HepG2 (cell line): ENCODE measurements around the gene CHMP1A. TPM values are rescaled to one million over a fixed set of nuclear protein-coding genes. Genes with fewer than 3 reads are reported as not detected.

Experiments used
- DZIP1 ChIP-seq: sonication (generic); formaldehyde crosslinking; IDR thresholded peaks from 2 replicates; pipeline ENCODE4 v1.5.0; 2020; ENCODE audit warnings: mild to moderate bottlenecking, missing genetic modification reagents
- ETV6 ChIP-seq: sonication (generic); formaldehyde crosslinking; conservative IDR thresholded peaks from 2 replicates; pipeline ENCODE4 v1.4.0; 2020; ENCODE audit warnings: missing genetic modification reagents
- FOSL2 ChIP-seq: sonication (generic); formaldehyde crosslinking; IDR thresholded peaks from 2 replicates; pipeline ENCODE4 v1.4.0; 2020; ENCODE audit warnings: missing genetic modification reagents
- HNF4A ChIP-seq: sonication (generic); formaldehyde crosslinking; IDR thresholded peaks from 2 replicates; pipeline ENCODE4 v1.4.0; 2020; ENCODE audit warnings: missing genetic modification reagents
- HOXA9 ChIP-seq: sonication (generic); formaldehyde crosslinking; IDR thresholded peaks from 2 replicates; pipeline ENCODE4 v1.8.1; 2022; ENCODE audit warnings: missing genetic modification reagents, mild to moderate bottlenecking, moderate library complexity, borderline replicate concordance
- KLF15 ChIP-seq: sonication (generic); formaldehyde crosslinking; IDR thresholded peaks from 2 replicates; pipeline ENCODE4 v1.8.1; 2023; ENCODE audit warnings: borderline replicate concordance, mild to moderate bottlenecking, inconsistent platforms, missing genetic modification reagents, mixed read lengths
- PAF1 ChIP-seq: IDR thresholded peaks from 2 replicates; pipeline ENCODE4 v1.6.1; 2016; ENCODE audit warnings: missing genetic modification reagents, missing compliant biosample characterization
- RERE ChIP-seq: IDR thresholded peaks from 2 replicates; pipeline ENCODE4 v1.6.1; 2016; ENCODE audit warnings: low read depth, missing genetic modification reagents, missing compliant biosample characterization
- SMARCE1 ChIP-seq: fragments of 450-650 bp; IDR thresholded peaks from 2 replicates; pipeline ENCODE4 v1.6.1; 2017; ENCODE audit warnings: borderline replicate concordance
- SP5 ChIP-seq: IDR thresholded peaks from 2 replicates; pipeline ENCODE4 v1.6.1; 2016; ENCODE audit warnings: low read depth, borderline replicate concordance
- ZNF160 ChIP-seq: sonication (generic); formaldehyde crosslinking; IDR thresholded peaks from 2 replicates; pipeline ENCODE4 v1.8.0; 2022; ENCODE audit warnings: mild to moderate bottlenecking, inconsistent platforms, missing genetic modification reagents
- ZNF207 ChIP-seq: fragments of 450-650 bp; IDR thresholded peaks from 2 replicates; pipeline ENCODE4 v1.6.1; 2016; ENCODE audit warnings: antibody characterized with exemption, borderline replicate concordance
- ZNF281 ChIP-seq: sonication (generic); formaldehyde crosslinking; IDR thresholded peaks from 2 replicates; pipeline ENCODE4 v1.4.0; 2020; ENCODE audit warnings: missing genetic modification reagents, borderline replicate concordance
- ZNF33A ChIP-seq: sonication (generic); formaldehyde crosslinking; IDR thresholded peaks from 2 replicates; pipeline ENCODE4 v1.5.1; 2020; ENCODE audit warnings: missing genetic modification reagents, mild to moderate bottlenecking, moderate library complexity, borderline replicate concordance
- ZNF569 ChIP-seq: sonication (generic); formaldehyde crosslinking; IDR thresholded peaks from 2 replicates; pipeline ENCODE4 v1.5.0; 2020; ENCODE audit warnings: mild to moderate bottlenecking, missing genetic modification reagents, moderate library complexity, borderline replicate concordance
- ZNF746 ChIP-seq: sonication (generic); formaldehyde crosslinking; IDR thresholded peaks from 2 replicates; pipeline ENCODE4 v1.8.0; 2022; ENCODE audit warnings: mild to moderate bottlenecking, missing genetic modification reagents
- ZNF891 ChIP-seq: sonication (generic); formaldehyde crosslinking; IDR thresholded peaks from 2 replicates; pipeline ENCODE4 v1.5.0; 2020; ENCODE audit warnings: mild to moderate bottlenecking, missing genetic modification reagents
- polyA plus RNA-seq, 8 experiments: library from polyadenylated mRNA; depleted of rRNA in 3 of 8; stranded (reverse) in 7 of 8; unstranded in 1 of 8; fragments of >200 nt; fragmentation: Illumina TruSeq in 4 of 8; extraction: Trizol in 4 of 8; gene quantifications; 2 replicates each; pipeline versions ENCODE4 v1.2.1 to v1.2.3, GENCODE V29; 2011 to 2016; ENCODE audit warnings: low read depth in 4 of 8, missing spikeins in 1 of 8, mixed read lengths in 1 of 8; ENCODE audit not compliant: insufficient read depth in 1 of 8
- total RNA-seq, 5 experiments: library from RNA; depleted of rRNA; stranded (reverse); fragments of >200 nt; fragmentation: Illumina TruSeq; extraction: Trizol; gene quantifications; 2 replicates each; pipeline ENCODE4 v1.2.3, GENCODE V29; 2016; ENCODE audit warnings: low read depth in 1 of 5

The CHMP1A gene
- total and polyA plus RNA-seq, 2 of the 13 experiments (the other 11 are each of a cell fraction or from before 2014, with no cell fraction given): 69.4 to 73.3 TPM

- TF ChIP-seq DZIP1 (CRISPR knock-in tag) (no peak), FOSL2 (CRISPR knock-in tag) (peak; percentile 6; the same call in 1 of the 2 replicates), ZNF569 (no peak), ZNF891 (CRISPR knock-in tag) (peak; percentile 9; the same call in 1 of the 2 replicates), ZNF160 (no peak), HOXA9 (CRISPR knock-in tag) (peak; percentile 82; the same call in 1 of the 2 replicates), ZNF281 (CRISPR knock-in tag) (0 out of 2 replicates have a peak, but pooled peaks have one; percentile 24), ZNF33A (CRISPR knock-in tag) (0 out of 2 replicates have a peak, but pooled peaks have one; percentile 33), SMARCE1 (no peak), ZNF207 (no peak), HNF4A (CRISPR knock-in tag) (no peak), PAF1 (no peak), ZNF746 (0 out of 2 replicates have a peak, but pooled peaks have one; percentile 25), RERE (CRISPR knock-in tag) (no peak), SP5 (peak; percentile 52; the same call in 1 of the 2 replicates), ETV6 (peak; percentile 22; the same call in 1 of the 2 replicates), KLF15 (CRISPR knock-in tag) (no peak)
Observed at GRCh38 chr16:89701425-89702406, 44.2 kb upstream of the CHMP1A start, which contains the start of gene SPATA2L (continued).
